Body of pancreas (tissue), 4 donors: ENCODE measurements around the gene PTPRD. TPM values are rescaled to one million over a fixed set of nuclear protein-coding genes. Genes with fewer than 3 reads are reported as not detected.

Experiments
- ATAC-seq: fragments of 150-250 bp; one replicate; pipeline ENCODE4 v1.9.1; 2016
- DNase-seq, 4 donors: peaks; one replicate each; pipeline ENCODE4 v3.0.0-alpha.2; 2019
- H3K27ac ChIP-seq, 4 donors: fragments of 200-600 bp; sonication (generic); 1 replicate in 3 of 4; 2 replicates in 1 of 4; pipeline versions ENCODE4 v1.5.1 to v1.6.1; 2016 to 2019; ENCODE audit warnings: mild to moderate bottlenecking in 1 of 4, mixed read lengths in 1 of 4, moderate library complexity in 1 of 4
- H3K27me3 ChIP-seq, 2 donors: fragments of 200-600 bp; sonication (generic); one replicate each; pipeline ENCODE4 v1.6.0; 2016; ENCODE audit warnings: mild to moderate bottlenecking in 1 of 2
- H3K36me3 ChIP-seq, 2 donors: fragments of 200-600 bp; sonication (generic); replicated peaks in 1 of 2; 2 replicates each; pipeline ENCODE4 v1.5.1; 2016; ENCODE audit warnings: low read depth in 2 of 2; ENCODE audit not compliant: insufficient read depth in 1 of 2
- H3K4me1 ChIP-seq: fragments of 200-600 bp; sonication (generic); one replicate; pipeline ENCODE4 v1.6.0; 2016
- H3K4me3 ChIP-seq, 2 donors: fragments of 200-600 bp; sonication (generic); 1 replicate in 1 of 2; 2 replicates in 1 of 2; pipeline ENCODE4 v1.5.1; 2016 to 2019
- H3K9me3 ChIP-seq, 3 donors: fragments of 200-600 bp; sonication (generic); 1 replicate in 2 of 3; 2 replicates in 1 of 3; pipeline ENCODE4 v1.5.1; 2016
- CTCF ChIP-seq, 7 experiments: fragments of 450-650 bp in 4 of 7; fragments of 200-600 bp in 3 of 7; sonication (generic) in 3 of 7; IDR thresholded peaks; one replicate each; pipeline ENCODE4 v1.5.1; 2016 to 2019; ENCODE audit warnings: antibody characterized with exemption in 7 of 7
- POLR2A ChIP-seq, 3 donors: fragments of 450-650 bp; IDR thresholded peaks; one replicate each; pipeline ENCODE4 v1.6.1; 2016; ENCODE audit warnings: antibody characterized with exemption in 3 of 3, mild to moderate bottlenecking in 2 of 3
- WGBS, 2 donors: methylation state at CpG; one replicate each; pipeline ENCODE4 v1.1.5; 2017; 5-methylcytosine and 5-hydroxymethylcytosine counted together
- intact Hi-C: fragments of 100-400 bp; cut with DNase I; formaldehyde crosslinking; loops from one replicate; pipeline ENCODE4 v1.15.1; 2023
- total RNA-seq, 2 donors: library from RNA; depleted of rRNA; stranded (reverse); fragments of >200 nt; gene quantifications; one replicate each; pipeline ENCODE4 v1.1.0, GENCODE V29; 2016

Gene PTPRD
- total RNA-seq, 2 donors from 2014 or later = 4.3 to 4.9 TPM

- Histone ChIP-seq H3K4me1 (no peaks in the 10 kb centered on the region), H3K27me3 (no peaks in the 10 kb centered on the region), H3K36me3 (no peaks in the 10 kb centered on the region), H3K27ac (no peak overlapping the region), H3K4me3 (no peak overlapping the region), H3K9me3 (no peaks in the 10 kb centered on the region)
- TF ChIP-seq POLR2A (IDR thresholded peaks at IDR 0.05) = no peak
- TF ChIP-seq CTCF (IDR thresholded peaks at IDR 0.05) = no peak
- intact Hi-C loops = no loop called here
- DNase-seq (no peak), ATAC-seq (no peak)
- WGBS, 2 donors = 25 to 44% methylated on average over 6 of the region's 6 CpGs
Measured at GRCh38 chr9:8812888-8813287, 1799.9 kb downstream of the PTPRD start.

GRCh38 chr9:8809741-8810140 lies 1803.1 kb downstream of the PTPRD start:
- WGBS, 2 donors = 43 to 54% methylated on average over 3 of the region's 3 CpGs
- TF ChIP-seq CTCF (IDR thresholded peaks at IDR 0.05) (no peak), POLR2A (IDR thresholded peaks at IDR 0.05) (no peak)

GRCh38 chr9:8806150-8806549 lies 1806.7 kb downstream of the PTPRD start:
- no peak overlapping the region for H3K27ac ChIP-seq
- WGBS, 2 donors = 60 to 73% methylated on average over 2 of the region's 2 CpGs
- intact Hi-C loops = no loop called here
- no peaks in the 10 kb centered on the region for H3K9me3 ChIP-seq
- H3K27me3 ChIP-seq = no peaks in the 10 kb centered on the region
- TF ChIP-seq POLR2A (IDR thresholded peaks at IDR 0.05) (no peak), CTCF (IDR thresholded peaks at IDR 0.05) (no peak)
- no peaks in the 10 kb centered on the region for H3K4me1 ChIP-seq
- H3K36me3 ChIP-seq = no peaks in the 10 kb centered on the region
- DNase-seq (no peak), ATAC-seq (no peak)
- H3K4me3 ChIP-seq = no peak overlapping the region

More at GRCh38 chr9:8809741-8810140, 1803.1 kb downstream of the PTPRD start:
- Histone ChIP-seq H3K9me3 (no peaks in the 10 kb centered on the region), H3K27me3 (no peaks in the 10 kb centered on the region), H3K4me3 (no peak overlapping the region), H3K36me3 (no peaks in the 10 kb centered on the region), H3K4me1 (no peaks in the 10 kb centered on the region), H3K27ac (no peak overlapping the region)
- no peak for ATAC-seq
- no peak for DNase-seq
- intact Hi-C loops = no loop called here

GRCh38 chr9:8804613-8805012 lies 1808.2 kb downstream of the PTPRD start:
- TF ChIP-seq CTCF (IDR thresholded peaks at IDR 0.05) = no peak
- TF ChIP-seq POLR2A (IDR thresholded peaks at IDR 0.05) = no peak
- H3K27me3 ChIP-seq = no peaks in the 10 kb centered on the region
- H3K9me3 ChIP-seq = no peaks in the 10 kb centered on the region
- DNase-seq (no peak), ATAC-seq (no peak)
- H3K4me1 ChIP-seq = no peaks in the 10 kb centered on the region
- no peaks in the 10 kb centered on the region for H3K36me3 ChIP-seq
- 52 to 54% methylated on average over 3 of the region's 3 CpGs for WGBS, 2 donors
- intact Hi-C loops = no loop called here
- no peak overlapping the region for H3K27ac ChIP-seq
- no peak overlapping the region for H3K4me3 ChIP-seq

DNA sequence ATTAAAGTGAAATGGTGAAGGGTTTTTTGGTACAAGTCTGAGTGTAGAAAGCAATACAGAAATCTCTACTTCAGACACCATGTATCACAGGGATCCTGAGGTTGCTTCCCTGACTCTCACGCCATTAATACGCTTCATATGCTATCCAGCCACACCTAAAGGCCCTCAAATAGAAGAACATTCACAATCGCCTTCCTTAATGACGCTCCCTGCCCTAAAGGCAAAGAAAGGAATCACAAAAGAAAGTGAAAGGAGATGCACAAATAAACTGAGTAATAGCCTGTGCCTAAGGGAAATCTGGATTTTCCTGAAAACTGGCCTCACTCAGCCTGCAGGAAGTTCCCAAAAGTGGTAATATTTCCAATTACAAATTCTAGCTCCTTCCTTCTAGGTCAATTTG lies 1810.6 kb downstream of the PTPRD start:
- ATAC-seq = no peak
- no peak overlapping the region for H3K4me3 ChIP-seq
- H3K27me3 ChIP-seq = no peaks in the 10 kb centered on the region
- DNase-seq = no peak
- intact Hi-C loops = no loop called here
- H3K36me3 ChIP-seq = no peaks in the 10 kb centered on the region
- WGBS, 2 donors = 81 to 84% methylated on average over 4 of the region's 4 CpGs
- TF ChIP-seq POLR2A (IDR thresholded peaks at IDR 0.05) = no peak
- TF ChIP-seq CTCF (IDR thresholded peaks at IDR 0.05) = no peak
- no peaks in the 10 kb centered on the region for H3K4me1 ChIP-seq
- no peaks in the 10 kb centered on the region for H3K9me3 ChIP-seq
- H3K27ac ChIP-seq = no peak overlapping the region
